Hematopoietic multipotent progenitor cell (in vitro differentiated cells): ENCODE measurements around the gene CYP4Z1. TPM values are rescaled to one million over a fixed set of nuclear protein-coding genes. Genes with fewer than 3 reads are reported as not detected.
"Not testable (repeated sequence)": the region's sequence is repeated elsewhere in the genome, so short reads cannot be mapped to it uniquely, and the experiment has no call there.

Experiments
- DNase-seq, 3 donors: peaks; one replicate each; pipeline ENCODE4 v3.0.0-alpha.2; 2011 to 2015; ENCODE audit warnings: low read depth in 2 of 3, low spot score in 2 of 3
- total RNA-seq: library from RNA; depleted of rRNA; stranded (reverse); fragments of >200 nt; gene quantifications from one replicate; pipeline ENCODE4 v1.2.3, GENCODE V29; 2012

CYP4Z1 gene
- not detected for total RNA-seq

GRCh38 chr1:47067097-47067594 is at the start of gene CYP4Z1:
CYP4Z1 (plus strand) TSS chr1:47067231; CDS start chr1:47067491, 260 bp downstream.
- DNase-seq: no peak

- DNase-seq: no peak
Observed at GRCh38 chr1:47021070-47021469, 46.0 kb upstream of the CYP4Z1 start.

- DNase-seq: no peak
Observed at GRCh38 chr1:47023268-47024140, 43.5 kb upstream of the CYP4Z1 start, which contains the start of gene CYP4X1. CYP4X1 (plus strand) TSS chr1:47023669; CDS start chr1:47023818, 149 bp downstream.

DNA sequence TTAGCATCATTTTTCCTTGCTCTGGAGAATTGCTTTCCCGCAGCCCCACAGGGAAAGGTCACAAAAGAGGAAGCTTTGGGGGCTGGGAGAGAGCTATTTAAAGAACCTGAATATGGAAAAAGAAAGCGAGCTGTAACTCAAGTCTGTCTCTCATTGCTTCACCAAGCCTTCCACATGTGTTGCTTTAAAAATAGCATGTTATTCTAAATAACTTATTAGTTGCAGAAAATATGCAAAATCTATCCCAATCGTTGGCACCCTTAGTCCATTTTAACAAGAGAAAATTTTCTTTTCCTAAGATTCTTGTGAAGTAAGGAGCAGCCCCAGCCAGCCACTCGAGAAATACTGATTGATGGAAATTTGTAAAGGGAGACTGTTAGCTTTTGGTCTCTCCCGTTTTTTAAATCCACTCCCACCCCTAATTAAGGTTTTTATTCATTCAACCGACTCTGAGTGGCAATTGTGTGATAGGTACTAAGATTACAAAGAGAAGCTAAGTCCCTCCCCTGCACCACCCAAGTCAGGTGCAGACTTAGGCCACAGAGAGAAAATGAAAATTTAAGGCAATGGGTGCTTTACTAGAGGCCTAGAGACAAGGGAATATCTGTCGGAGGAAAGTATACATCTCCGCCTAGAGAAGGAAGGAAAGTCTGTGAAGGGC is 42.8 kb upstream of the CYP4Z1 start:
- no peak for DNase-seq

GRCh38 chr1:47030170-47030805 is 36.7 kb upstream of the CYP4Z1 start:
- no peak for DNase-seq

DNA sequence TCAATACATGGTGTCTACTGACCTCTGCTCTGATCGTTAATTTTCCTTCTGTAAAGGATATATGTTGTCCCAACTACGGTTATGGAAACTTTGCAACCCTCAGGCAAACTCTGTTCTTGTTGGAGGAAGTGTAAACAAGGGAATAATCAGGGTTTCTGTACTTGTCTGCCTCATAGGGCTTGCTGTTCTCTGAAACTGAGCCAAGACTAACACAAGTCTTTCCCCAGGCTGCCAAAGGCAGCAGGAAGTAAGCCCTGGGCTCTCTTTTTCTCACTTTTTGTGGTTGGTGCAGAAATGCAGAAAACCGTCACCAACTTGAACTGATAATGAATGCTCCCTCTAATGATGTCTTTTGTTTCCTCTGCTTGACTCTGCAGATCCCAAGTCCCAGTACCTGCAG is 36.0 kb upstream of the CYP4Z1 start:
- DNase-seq: no peak

DNA sequence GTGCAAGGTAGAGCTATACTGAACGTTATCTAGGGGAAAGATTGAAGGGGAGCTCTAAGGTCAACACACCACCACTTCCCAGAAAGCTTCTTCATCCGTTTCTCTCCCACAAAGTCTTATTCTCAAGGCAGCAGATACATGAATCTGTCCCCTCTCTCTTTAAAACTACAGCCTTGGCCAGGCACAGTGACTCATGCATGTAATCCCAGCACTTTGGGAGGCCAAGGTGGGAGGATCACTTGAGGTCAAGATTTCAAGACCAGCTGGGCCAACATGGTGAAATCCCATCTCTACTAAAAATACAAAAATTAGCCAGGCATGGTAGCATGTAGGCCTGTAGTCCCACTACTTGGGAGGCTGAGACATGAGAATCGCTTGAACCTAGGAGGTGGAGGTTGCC is 35.4 kb upstream of the CYP4Z1 start:
- DNase-seq: no peak

DNA sequence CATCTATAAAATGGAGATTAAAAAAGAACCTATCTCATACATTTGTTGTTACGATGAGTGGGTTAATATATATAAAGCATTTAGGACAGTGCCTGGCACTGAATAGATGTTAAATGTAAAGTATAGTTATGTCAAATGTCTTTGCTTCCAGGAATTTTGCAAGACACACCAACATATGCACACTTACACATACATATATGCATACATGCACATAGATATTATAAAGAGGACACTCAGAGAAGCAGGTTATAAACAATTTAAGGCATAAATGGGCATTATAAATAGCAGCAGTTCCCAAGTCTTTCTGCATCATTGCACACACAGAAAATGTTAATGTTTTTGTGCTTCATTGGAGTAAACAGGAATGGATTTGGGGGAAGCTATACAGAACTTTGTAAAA is 30.3 kb upstream of the CYP4Z1 start:
- no peak for DNase-seq

GRCh38 chr1:47059376-47059775 is 7.7 kb upstream of the CYP4Z1 start:
- DNase-seq: no peak

- DNase-seq: not testable (repeated sequence)
Observed at GRCh38 chr1:47069080-47069479, 2.0 kb downstream of the CYP4Z1 start.

DNA sequence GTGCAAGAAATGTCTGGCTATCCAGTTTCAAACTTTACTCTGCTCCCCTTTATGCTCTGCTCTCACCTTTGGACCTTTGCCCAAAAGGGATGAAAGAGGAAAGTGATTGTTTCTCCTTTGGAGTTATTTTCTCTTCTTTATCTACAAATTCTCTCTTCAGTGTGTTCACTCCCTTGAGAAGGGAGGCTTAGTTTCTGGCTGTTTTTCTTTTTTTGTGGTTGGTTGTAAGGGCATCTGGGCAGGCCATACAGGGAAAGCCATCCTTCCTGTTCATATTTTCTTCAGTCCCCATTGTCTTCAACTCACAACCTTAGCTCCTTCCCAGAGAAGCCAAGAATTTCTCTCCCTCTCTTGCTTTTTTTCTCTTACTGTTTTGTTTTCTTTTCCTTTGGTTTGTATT is 2.5 kb downstream of the CYP4Z1 start:
- DNase-seq: not testable (repeated sequence)

GRCh38 chr1:47089356-47089755 is 22.3 kb downstream of the CYP4Z1 start:
- peak in 2 of 3 donors; percentile 17 to 44 for DNase-seq

- not testable (repeated sequence) for DNase-seq
Observed at GRCh38 chr1:47091476-47091875, 24.4 kb downstream of the CYP4Z1 start.

GRCh38 chr1:47104816-47105215 is 37.8 kb downstream of the CYP4Z1 start:
- DNase-seq: no peak

- no peak for DNase-seq
Observed at GRCh38 chr1:47106792-47107191, 39.8 kb downstream of the CYP4Z1 start.

GRCh38 chr1:47107851-47108574 is 41.0 kb downstream of the CYP4Z1 start:
- DNase-seq: not testable (repeated sequence)

DNA sequence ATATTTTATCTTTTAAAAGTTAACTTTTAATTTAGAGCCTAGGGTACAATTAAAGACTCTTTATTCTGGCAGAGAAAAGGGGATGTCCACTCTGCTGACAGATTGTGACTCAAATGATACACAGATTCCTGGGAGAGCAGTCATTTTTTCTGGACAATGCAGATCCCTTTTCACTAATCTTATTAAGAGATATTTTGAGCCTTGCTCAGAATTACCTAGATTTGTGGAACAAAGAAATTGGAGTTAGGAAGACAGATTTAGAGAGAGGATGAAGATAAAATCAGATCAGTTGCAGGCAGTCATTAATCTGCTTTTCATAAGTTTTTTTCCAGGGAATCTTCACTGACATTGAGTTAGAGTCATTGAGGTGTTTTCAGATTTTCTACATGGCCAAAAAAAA is 42.5 kb downstream of the CYP4Z1 start:
- DNase-seq: not testable (repeated sequence)

DNA sequence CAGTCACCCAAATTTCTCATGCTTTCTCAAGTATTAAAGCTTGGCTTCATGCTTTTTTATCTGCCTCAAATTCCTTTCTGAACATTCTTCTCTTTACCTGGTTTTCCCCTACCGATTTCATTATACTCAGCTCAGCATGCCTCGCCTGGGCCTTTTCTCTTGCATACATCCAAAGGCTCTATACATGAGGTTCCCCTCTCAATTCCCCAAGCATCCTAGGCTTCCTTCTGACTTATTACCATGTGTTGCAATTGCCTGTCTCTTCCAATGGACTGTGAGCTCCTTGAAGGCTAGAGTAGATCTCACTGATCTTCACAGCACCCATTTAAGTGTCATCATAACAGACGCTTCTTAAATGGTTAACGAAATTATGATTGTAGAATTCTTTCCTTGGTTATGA is 46.1 kb downstream of the CYP4Z1 start:
- DNase-seq: no peak

- DNase-seq: not testable (repeated sequence)
Observed at GRCh38 chr1:47121039-47121438, 54.0 kb downstream of the CYP4Z1 start.

DNA sequence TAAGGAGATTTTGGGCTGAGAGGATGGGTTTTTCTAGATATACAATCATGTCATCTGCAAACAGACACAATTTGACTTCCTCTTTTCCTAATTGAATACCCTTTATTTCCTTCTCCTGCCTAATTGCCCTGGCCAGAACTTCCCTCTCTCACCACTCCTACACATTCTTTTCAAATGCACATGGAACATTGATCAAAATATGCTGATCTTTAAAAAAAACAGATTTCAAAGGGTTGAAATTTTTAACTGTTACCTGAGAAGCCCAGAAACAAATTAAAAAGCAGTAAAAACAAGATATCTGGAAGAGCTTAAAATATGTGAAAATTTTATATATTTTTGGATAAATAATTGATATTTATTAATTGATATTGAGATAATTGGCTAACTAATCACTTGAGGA is 57.8 kb downstream of the CYP4Z1 start:
- DNase-seq: not testable (repeated sequence)
